GM23338 (cell line): ENCODE data around the gene SMOC1.

ENCODE experiments used
- POLR2AphosphoS5 ChIP-seq: IDR thresholded peaks from 2 replicates; pipeline ENCODE4 v1.6.1; 2016; ENCODE audit warnings: antibody characterized with exemption, low read depth
- TF ChIP-seq, protein P1 (sequence below), 2 experiments: fragments of 200-600 bp in 1 of 2; sonication (generic) in 1 of 2; conservative IDR thresholded peaks; 2 replicates each; pipeline versions ENCODE4 v1.5.1 to v1.6.1; 2016 to 2017; ENCODE audit warnings: antibody characterized with exemption in 2 of 2, low read depth in 2 of 2, mild to moderate bottlenecking in 2 of 2, moderate library complexity in 1 of 2

DNA sequence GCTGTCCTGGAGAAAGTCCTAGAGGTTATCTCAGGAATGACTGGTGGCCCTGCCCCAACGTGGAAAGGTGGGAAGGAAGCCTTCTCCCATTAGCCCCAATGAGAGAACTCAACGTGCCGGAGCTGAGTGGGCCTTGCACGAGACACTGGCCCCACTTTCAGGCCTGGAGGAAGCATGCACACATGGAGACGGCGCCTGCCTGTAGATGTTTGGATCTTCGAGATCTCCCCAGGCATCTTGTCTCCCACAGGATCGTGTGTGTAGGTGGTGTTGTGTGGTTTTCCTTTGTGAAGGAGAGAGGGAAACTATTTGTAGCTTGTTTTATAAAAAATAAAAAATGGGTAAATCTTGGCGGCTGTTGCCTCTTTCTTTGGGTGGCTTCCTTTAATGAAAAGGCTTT is 152.8 kb downstream of the SMOC1 start:
- TF ChIP-seq, protein P1, sequence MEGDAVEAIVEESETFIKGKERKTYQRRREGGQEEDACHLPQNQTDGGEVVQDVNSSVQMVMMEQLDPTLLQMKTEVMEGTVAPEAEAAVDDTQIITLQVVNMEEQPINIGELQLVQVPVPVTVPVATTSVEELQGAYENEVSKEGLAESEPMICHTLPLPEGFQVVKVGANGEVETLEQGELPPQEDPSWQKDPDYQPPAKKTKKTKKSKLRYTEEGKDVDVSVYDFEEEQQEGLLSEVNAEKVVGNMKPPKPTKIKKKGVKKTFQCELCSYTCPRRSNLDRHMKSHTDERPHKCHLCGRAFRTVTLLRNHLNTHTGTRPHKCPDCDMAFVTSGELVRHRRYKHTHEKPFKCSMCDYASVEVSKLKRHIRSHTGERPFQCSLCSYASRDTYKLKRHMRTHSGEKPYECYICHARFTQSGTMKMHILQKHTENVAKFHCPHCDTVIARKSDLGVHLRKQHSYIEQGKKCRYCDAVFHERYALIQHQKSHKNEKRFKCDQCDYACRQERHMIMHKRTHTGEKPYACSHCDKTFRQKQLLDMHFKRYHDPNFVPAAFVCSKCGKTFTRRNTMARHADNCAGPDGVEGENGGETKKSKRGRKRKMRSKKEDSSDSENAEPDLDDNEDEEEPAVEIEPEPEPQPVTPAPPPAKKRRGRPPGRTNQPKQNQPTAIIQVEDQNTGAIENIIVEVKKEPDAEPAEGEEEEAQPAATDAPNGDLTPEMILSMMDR (conservative IDR thresholded peaks at IDR 0.05; ENCODE audit: low read depth in 2 of 2), result no peak
- TF ChIP-seq POLR2AphosphoS5, result no peak
